Neutrophil (primary cell): ENCODE data around the gene A4GNT.

ENCODE experiments used
- H3K27ac ChIP-seq: fragments of 200-600 bp; sonication (generic); 2 replicates; pipeline ENCODE4 v1.5.1; 2016; ENCODE audit warnings: mild to moderate bottlenecking, moderate library complexity
- H3K27me3 ChIP-seq: fragments of 200-600 bp; sonication (generic); 2 replicates; pipeline ENCODE4 v1.6.0; 2016; ENCODE audit warnings: mild to moderate bottlenecking
- H3K36me3 ChIP-seq: fragments of 200-600 bp; sonication (generic); 2 replicates; pipeline ENCODE4 v1.5.1; 2017
- H3K4me1 ChIP-seq, 2 experiments: fragments of 200-600 bp in 1 of 2; sonication (generic) in 1 of 2; 1 replicate in 1 of 2; 2 replicates in 1 of 2; pipeline versions ENCODE4 v1.5.1 to v1.6.1; 2013 to 2016; ENCODE audit warnings: low read depth in 1 of 2, low read length in 1 of 2, mild to moderate bottlenecking in 1 of 2, moderate library complexity in 1 of 2; ENCODE audit not compliant: control insufficient read depth in 1 of 2, insufficient read depth in 1 of 2
- H3K4me3 ChIP-seq, 2 experiments: fragments of 200-600 bp in 1 of 2; sonication (generic) in 1 of 2; 1 replicate in 1 of 2; 2 replicates in 1 of 2; pipeline ENCODE4 v1.5.1; 2013 to 2016; ENCODE audit warnings: low read depth in 1 of 2, low read length in 1 of 2, mild to moderate bottlenecking in 1 of 2, moderate library complexity in 1 of 2
- H3K9me3 ChIP-seq: fragments of 200-600 bp; sonication (generic); 2 replicates; pipeline ENCODE4 v1.5.1; 2016
- CTCF ChIP-seq: fragments of 200-600 bp; sonication (generic); IDR thresholded peaks from 2 replicates; pipeline ENCODE4 v1.5.1; 2016; ENCODE audit warnings: antibody characterized with exemption

A4GNT gene

GRCh38 chr3:138081371-138082084 is 50.7 kb downstream of the A4GNT start:
- Histone ChIP-seq H3K4me1 (peaks cover 61% of the 10 kb centered on the region in 2 experiments), H3K27me3 (no peaks in the 10 kb centered on the region), H3K4me3 (peak overlapping the region; percentile 13 to 30), H3K36me3 (peaks cover 22% of the 10 kb centered on the region), H3K27ac (peak overlapping the region; percentile 79), H3K9me3 (no peaks in the 10 kb centered on the region)
- no peak for TF ChIP-seq CTCF

GRCh38 chr3:138079901-138080300 is 52.3 kb downstream of the A4GNT start:
- Histone ChIP-seq H3K4me3 (no peak overlapping the region), H3K27me3 (no peaks in the 10 kb centered on the region), H3K27ac (no peak overlapping the region), H3K36me3 (peaks cover 31% of the 10 kb centered on the region), H3K9me3 (no peaks in the 10 kb centered on the region), H3K4me1 (peaks cover 61% of the 10 kb centered on the region in 2 experiments)
- no peak for TF ChIP-seq CTCF

GRCh38 chr3:138078901-138079344 is 53.3 kb downstream of the A4GNT start:
- no peak overlapping the region for H3K4me3 ChIP-seq
- H3K36me3 ChIP-seq, result peaks cover 31% of the 10 kb centered on the region
- TF ChIP-seq CTCF, result no peak
- H3K27ac ChIP-seq, result no peak overlapping the region
- H3K4me1 ChIP-seq, result peaks cover 53 to 54% of the 10 kb centered on the region in 2 experiments
- H3K9me3 ChIP-seq, result no peaks in the 10 kb centered on the region
- H3K27me3 ChIP-seq, result no peaks in the 10 kb centered on the region

GRCh38 chr3:138078096-138078495 is 54.1 kb downstream of the A4GNT start:
- Histone ChIP-seq H3K27me3 (no peaks in the 10 kb centered on the region), H3K4me3 (no peak overlapping the region), H3K36me3 (peaks cover 31% of the 10 kb centered on the region), H3K9me3 (no peaks in the 10 kb centered on the region), H3K4me1 (peaks cover 45 to 46% of the 10 kb centered on the region in 2 experiments), H3K27ac (no peak overlapping the region)
- no peak for TF ChIP-seq CTCF
